AG04450 (cell line): ENCODE results near the gene MCM5. TPM values are rescaled to one million over a fixed set of nuclear protein-coding genes. Genes with fewer than 3 reads are reported as not detected.

Experiments
- CTCF ChIA-PET: fragments of 300-600, 350-600 bp; formaldehyde crosslinking; extraction: SDS; loops from one replicate; lab custom pipeline; 2022; ENCODE audit warnings: antibody characterized with exemption, inconsistent platforms; lab: Charles Lee
- POLR2A ChIA-PET: fragments of 350-600 bp; formaldehyde crosslinking; extraction: SDS; loops from one replicate; lab custom pipeline; 2021; ENCODE audit warnings: antibody characterized with exemption, inconsistent platforms; lab: Yijun Ruan, JAX
- DNase-seq: peaks from one replicate; pipeline ENCODE4 v3.0.0-alpha.2; 2011; ENCODE audit warnings: low read depth, low spot score
- H3K27ac ChIP-seq: one replicate; pipeline ENCODE4 v1.5.1; 2012; ENCODE audit warnings: low read depth, low read length, control low read depth
- H3K27me3 ChIP-seq: one replicate; pipeline ENCODE4 v1.6.0; 2012; ENCODE audit warnings: low read length; ENCODE audit not compliant: control insufficient read depth, insufficient read depth
- H3K4me3 ChIP-seq: 2 replicates; pipeline ENCODE4 v1.5.1; 2011; ENCODE audit warnings: mild to moderate bottlenecking, low read depth, low read length, control low read depth
- H3K9me3 ChIP-seq: 2 replicates; pipeline ENCODE4 v1.5.1; 2012; ENCODE audit warnings: low read length; ENCODE audit not compliant: control insufficient read depth, insufficient read depth
- polyA plus RNA-seq: library from polyadenylated mRNA; depleted of rRNA; stranded (reverse); fragments of >200 nt; gene quantifications from 2 replicates; pipeline ENCODE4 v1.2.3, GENCODE V29; 2011
- TF ChIP-seq, protein P1 (sequence below): IDR thresholded peaks from 2 replicates; pipeline ENCODE4 v1.5.1; 2011; ENCODE audit warnings: low read depth, low read length, control low read depth, inconsistent platforms

The MCM5 gene
- polyA plus RNA-seq, 1 experiment = 12.0 TPM

GRCh38 chr22:35354068-35354467 is 45.9 kb upstream of the MCM5 start:
- Histone ChIP-seq H3K27ac (no peak overlapping the region), H3K9me3 (no peaks in the 10 kb centered on the region), H3K27me3 (no peaks in the 10 kb centered on the region), H3K4me3 (no peak overlapping the region)
- ChIA-PET CTCF (interaction anchor here (0.6 to 1.5 kb wide), 4 partner anchors 14 to 230 kb away, joined by 3 to 4 read pairs (median 4); no protein-coding TSS in a partner anchor), POLR2A (interaction anchor here (1.0 kb wide), 1 partner anchor 27 kb away, joined by 3 read pairs; the partner anchor contains the start of gene HMOX1)
- no peak for DNase-seq
- TF ChIP-seq, protein P1, sequence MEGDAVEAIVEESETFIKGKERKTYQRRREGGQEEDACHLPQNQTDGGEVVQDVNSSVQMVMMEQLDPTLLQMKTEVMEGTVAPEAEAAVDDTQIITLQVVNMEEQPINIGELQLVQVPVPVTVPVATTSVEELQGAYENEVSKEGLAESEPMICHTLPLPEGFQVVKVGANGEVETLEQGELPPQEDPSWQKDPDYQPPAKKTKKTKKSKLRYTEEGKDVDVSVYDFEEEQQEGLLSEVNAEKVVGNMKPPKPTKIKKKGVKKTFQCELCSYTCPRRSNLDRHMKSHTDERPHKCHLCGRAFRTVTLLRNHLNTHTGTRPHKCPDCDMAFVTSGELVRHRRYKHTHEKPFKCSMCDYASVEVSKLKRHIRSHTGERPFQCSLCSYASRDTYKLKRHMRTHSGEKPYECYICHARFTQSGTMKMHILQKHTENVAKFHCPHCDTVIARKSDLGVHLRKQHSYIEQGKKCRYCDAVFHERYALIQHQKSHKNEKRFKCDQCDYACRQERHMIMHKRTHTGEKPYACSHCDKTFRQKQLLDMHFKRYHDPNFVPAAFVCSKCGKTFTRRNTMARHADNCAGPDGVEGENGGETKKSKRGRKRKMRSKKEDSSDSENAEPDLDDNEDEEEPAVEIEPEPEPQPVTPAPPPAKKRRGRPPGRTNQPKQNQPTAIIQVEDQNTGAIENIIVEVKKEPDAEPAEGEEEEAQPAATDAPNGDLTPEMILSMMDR = no peak

GRCh38 chr22:35357883-35358621 is 41.9 kb upstream of the MCM5 start:
- DNase-seq = no peak
- CTCF ChIA-PET = no interaction called here

DNA sequence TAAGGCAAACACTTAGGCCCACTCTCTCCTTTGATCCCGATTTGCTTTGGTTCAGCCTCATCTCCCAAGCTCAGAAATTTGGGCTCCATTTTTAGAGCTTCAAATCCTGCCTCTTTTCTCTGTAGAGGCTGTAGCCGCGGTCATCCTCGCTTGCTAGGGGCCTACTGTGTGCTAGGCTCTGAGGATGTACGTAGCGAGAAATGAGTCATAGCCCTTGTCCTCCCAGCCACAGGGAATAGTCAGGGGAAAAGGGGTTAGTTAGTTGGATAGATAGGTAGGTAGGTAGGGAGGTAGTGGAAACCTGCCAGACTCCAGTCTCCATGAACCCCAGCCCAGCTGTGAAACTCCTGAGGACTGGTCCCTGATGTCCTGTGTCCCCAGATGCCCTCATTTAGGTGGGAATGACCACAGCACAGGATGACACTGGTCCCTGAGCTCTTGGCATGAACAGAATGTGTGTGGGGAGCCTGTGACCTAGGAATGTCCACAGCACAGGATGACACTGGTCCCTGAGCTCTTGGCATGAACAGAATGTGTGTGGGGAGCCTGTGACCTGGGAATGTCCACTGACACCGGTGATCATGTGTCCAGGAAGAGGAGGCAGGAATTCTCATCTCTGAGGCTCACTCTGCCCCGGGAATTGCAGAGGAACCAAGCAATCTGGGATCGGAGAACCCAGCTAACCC is 40.4 kb upstream of the MCM5 start:
- no peaks in the 10 kb centered on the region for H3K27me3 ChIP-seq
- H3K9me3 ChIP-seq = no peaks in the 10 kb centered on the region
- H3K27ac ChIP-seq = no peak overlapping the region
- no peak overlapping the region for H3K4me3 ChIP-seq
- TF ChIP-seq, protein P1 = no peak
- POLR2A ChIA-PET = interaction anchor here (1.1 kb wide), 1 partner anchor 22 kb away, joined by 3 read pairs; no protein-coding TSS in a partner anchor
- DNase-seq = no peak
- CTCF ChIA-PET = interaction anchor here (0.6 to 1.6 kb wide), 2 partner anchors 9 to 213 kb away, joined by 4 read pairs; no protein-coding TSS in a partner anchor

More at GRCh38 chr22:35357883-35358621, 41.9 kb upstream of the MCM5 start:
- Histone ChIP-seq H3K4me3 (no peak overlapping the region), H3K9me3 (no peaks in the 10 kb centered on the region), H3K27me3 (no peaks in the 10 kb centered on the region), H3K27ac (no peak overlapping the region)
- POLR2A ChIA-PET = interaction anchor here (1.1 kb wide), 1 partner anchor 19 kb away, joined by 4 read pairs; no protein-coding TSS in a partner anchor
- TF ChIP-seq, protein P1 = no peak

DNA sequence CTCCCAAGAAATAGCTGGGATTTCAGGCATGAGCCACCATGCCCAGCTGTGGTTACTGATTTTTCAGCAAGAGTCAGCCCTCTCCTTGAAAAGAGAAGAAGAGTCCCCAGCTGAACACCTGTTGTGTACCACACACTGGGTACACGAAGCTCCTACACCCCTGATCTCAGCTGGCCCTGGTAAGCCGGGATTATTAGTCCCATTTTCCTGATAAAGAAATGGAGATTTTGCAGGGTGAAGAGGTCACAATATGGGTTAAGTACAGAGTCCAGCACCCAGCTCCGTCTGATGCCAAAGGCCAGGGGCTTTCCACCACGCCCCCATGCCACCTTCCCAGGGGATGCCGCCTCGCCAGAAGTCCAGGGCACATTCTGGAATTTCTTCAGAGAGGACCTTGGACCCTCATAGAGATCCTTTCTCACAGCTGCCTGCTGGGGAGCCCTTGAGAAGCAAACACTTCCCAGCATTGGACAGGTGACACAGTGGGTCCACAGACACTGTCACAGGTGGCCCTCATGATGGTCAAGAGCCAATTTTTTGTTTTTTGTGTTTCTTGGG is 38.9 kb upstream of the MCM5 start:
- TF ChIP-seq, protein P1 = no peak
- Histone ChIP-seq H3K4me3 (no peak overlapping the region), H3K9me3 (no peaks in the 10 kb centered on the region), H3K27me3 (no peaks in the 10 kb centered on the region), H3K27ac (no peak overlapping the region)
- POLR2A ChIA-PET = interaction anchor here (0.5 kb wide), 1 partner anchor 24 kb away, joined by 4 read pairs; no protein-coding TSS in a partner anchor
- no peak for DNase-seq
- CTCF ChIA-PET = interaction anchor here (1.2 kb wide), 1 partner anchor 10 kb away, joined by 3 read pairs; no protein-coding TSS in a partner anchor
